NOMO-1 treated with dmso at 0.1 percent for 144 hours (cell line): ENCODE results near the gene WNT4.

ENCODE experiments used
- DNase-seq: peaks from one replicate; lab custom pipeline; 2025; ENCODE audit not compliant: unreplicated experiment; lab: John Stamatoyannopoulos, UW

Gene WNT4

DNA sequence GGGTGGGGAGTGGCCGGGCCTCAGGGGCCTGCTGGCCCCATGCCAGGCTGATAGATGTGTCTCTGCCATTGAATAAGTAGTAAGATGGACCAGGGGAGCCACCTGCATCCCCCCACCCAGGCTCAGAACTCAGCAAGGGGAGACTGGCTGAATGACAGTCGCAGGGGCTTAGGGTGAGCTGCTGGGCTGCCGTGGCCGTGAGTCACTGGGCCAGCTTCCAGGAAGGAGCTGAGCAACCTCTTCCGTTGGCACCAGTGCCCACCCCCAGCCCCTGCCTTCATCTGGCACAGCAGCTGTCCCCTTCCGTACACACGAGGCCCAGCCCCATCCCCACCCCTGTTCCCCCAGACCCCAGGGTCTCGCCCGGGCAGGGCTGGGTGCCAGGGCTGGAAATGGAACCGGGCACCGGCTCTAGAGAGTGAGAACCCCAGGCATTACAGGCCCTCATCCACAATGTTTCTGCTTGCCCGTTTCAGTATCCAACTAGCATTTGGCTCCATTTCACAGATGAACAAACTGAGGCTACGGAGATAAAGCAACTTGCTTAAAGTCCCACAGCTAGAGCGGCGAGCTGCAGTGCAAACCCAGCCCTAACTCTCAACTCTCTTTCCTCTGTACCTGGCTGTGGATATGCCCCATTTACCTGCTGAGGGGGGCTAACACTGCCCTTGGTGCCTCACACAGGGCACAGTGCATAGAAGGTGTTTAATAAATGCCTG lies 10.2 kb downstream of the WNT4 start:
- DNase-seq, result no peak

GRCh38 chr1:22131875-22132486 lies 10.9 kb downstream of the WNT4 start:
- no peak for DNase-seq

- DNase-seq, result no peak
These were observed 11.8 kb downstream of the WNT4 start for GRCh38 chr1:22131062-22131461.

- no peak for DNase-seq
These were observed 13.3 kb downstream of the WNT4 start for GRCh38 chr1:22129501-22130117.

DNA sequence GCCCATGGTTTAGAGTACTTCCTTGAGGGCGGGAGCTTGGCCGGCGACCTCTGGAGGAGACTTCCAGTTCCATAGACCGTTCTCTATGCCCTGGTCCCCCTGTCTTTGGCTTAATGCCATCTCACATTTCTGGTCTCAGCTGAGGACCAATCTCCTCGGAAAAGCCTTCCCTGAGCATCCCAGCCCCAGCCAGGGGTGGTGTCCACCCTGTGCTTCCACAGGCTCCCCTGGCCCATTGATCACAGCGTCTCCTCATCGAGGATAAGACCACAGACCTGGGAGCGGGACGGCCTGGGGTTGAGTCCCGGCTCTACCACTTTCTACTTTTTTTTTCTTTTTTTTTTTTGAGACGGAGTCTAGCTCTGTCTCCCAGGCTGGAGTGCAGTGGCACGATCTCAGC lies 14.5 kb downstream of the WNT4 start:
- no peak for DNase-seq

GRCh38 chr1:22127731-22128130 lies 15.2 kb downstream of the WNT4 start:
- no peak for DNase-seq

GRCh38 chr1:22127248-22127647 lies 15.6 kb downstream of the WNT4 start:
- DNase-seq, result no peak

- no peak for DNase-seq
These were observed 16.4 kb downstream of the WNT4 start for GRCh38 chr1:22126531-22126930.

DNA sequence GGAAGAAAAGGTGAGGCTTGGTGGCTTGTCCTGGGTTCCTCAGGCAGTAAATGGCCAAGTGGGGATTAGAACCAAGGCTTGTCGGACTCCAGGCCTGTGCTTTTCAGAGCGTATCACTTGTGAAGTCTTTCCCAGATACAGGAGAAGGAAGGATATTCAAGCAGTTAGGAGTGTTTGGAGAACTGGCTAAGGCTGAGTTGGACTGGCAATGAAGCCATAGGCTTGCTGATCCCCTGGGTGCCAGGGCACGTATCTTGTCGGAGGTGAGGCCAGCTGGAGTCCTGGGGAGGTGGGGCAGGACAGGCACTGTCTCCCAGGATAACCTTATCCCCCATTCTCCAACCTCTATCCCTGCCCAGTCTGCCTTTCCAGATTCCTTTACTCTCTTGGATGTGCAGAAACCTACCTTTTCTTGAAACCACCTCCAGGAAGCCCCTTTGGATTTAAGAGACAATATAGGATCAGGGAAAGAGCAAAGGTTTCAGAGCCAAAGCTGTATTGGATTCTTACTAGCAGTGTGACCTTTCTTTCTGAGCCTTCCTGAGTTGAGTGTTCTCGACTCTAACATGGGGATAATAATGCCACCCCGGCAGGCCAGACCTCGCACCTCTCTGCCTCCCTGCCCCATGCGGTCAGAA lies 18.2 kb downstream of the WNT4 start:
- no peak for DNase-seq

DNA sequence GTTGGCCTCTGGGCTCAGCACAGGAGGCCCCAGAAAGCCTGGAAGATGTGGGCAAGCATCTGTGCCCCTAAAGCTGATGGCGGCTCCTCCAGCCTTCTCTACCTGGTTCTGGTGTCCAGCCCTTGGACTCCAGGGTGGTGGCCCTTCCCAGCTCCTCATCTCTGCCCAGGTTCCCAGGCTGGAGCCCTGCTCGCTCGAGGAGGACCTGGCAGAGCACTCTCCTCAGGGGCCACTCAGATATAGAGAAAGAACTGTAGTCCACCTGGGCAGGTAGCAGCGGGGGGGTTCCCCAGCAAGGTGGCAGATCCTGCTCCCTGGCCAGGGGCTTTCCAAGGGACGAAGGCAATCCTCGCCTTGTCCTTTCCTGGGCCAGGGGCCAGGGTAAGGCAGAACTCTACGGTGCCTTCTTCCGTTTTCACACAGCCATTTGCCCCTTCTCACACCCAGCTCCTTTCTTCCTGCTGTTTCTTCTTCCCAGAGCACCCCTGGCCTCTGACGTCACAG lies 18.9 kb downstream of the WNT4 start:
- DNase-seq, result no peak

GRCh38 chr1:22123071-22123390 lies 19.9 kb downstream of the WNT4 start:
- DNase-seq, result no peak

GRCh38 chr1:22122273-22123070 lies 20.4 kb downstream of the WNT4 start:
- DNase-seq, result no peak

GRCh38 chr1:22121421-22121911 lies 21.4 kb downstream of the WNT4 start:
- no peak for DNase-seq

DNA sequence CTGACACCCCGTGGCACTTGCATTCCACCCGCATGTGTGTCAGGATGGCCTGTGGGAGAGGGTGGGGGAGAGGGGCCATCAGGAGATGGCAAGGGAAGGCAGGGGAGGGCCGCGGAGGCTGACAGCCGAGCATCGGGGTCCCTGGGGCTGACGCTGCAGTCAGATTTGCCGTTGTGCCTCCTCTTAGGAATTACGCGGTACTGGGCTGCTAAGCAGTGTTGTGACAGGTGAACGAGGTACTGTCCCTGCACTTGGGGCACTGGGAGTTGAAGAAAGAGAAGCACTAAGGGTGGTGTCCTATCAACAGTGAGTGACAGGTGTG lies 22.5 kb downstream of the WNT4 start:
- no peak for DNase-seq

- no peak for DNase-seq
These were observed 23.1 kb downstream of the WNT4 start for GRCh38 chr1:22119626-22120468.

DNA sequence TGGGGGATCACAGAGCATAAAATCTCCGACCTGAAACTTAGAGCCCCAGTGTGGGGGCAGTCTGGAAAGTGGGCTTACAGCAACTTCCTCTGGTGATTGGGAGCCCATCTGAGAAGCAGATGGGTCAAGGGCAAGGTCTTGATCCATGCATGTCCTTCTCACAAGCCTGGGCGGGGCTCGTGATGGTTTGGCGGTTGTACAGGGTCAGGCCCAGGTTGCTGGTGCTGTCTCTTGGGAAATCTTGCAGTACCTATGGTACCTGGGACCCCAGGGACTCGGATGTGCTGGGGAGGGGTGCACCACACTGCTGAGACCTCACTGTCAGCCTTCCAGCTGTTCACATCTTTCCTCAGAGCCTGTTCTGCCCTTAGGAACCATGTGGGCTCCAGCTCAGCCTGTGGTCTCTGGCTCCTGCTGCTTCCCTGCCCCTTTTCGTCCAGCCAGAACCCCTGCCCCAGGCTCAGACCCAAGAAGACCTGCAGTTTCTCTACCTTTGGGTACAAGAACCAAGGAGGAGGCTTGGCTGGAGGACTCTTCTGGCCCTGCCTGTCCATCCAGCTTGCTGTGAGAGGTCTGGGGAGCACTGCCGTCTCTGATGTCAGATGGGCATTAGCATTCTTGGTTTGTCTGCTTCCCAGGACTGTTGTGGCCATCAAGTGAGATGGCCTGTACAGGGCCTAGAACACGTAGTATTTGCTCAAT lies 24.5 kb downstream of the WNT4 start:
- DNase-seq, result no peak

GRCh38 chr1:22117851-22118250 lies 25.0 kb downstream of the WNT4 start:
- DNase-seq, result no peak

GRCh38 chr1:22117238-22117637 lies 25.7 kb downstream of the WNT4 start:
- no peak for DNase-seq

DNA sequence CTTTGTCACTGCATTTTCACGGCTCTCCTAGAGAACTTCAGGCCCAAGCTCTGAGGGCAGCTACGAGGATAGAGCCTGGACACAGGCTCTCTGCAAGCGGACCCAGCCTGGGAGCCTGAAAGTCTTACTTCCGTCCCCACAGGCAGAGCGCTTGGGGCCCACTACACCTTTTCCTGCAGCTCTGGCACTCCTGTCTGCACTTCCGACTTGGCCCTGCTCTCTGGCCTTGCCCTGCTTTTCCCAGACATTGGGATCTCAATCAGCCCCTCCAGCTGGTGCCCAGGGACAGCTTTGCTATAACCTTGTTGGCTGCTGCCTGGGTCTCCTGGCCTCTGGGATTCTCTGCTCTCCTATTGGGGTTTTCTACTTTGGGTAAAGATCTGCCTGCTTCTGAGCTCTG lies 27.6 kb downstream of the WNT4 start:
- DNase-seq, result no peak
